Measurements from ENCODE around the gene CREB3L1. TPM values are rescaled to one million over a fixed set of nuclear protein-coding genes. Genes with fewer than 3 reads are reported as not detected.

Gene CREB3L1
- total RNA-seq, 4 donors from 2014 or later = 35.8 to 50.7 (median 41.6) TPM

GRCh38 chr11:46370253-46370652 lies 92.8 kb downstream of the CREB3L1 start:
- Histone ChIP-seq H3K4me1 (peaks cover 0 to 6% (median 5%) of the 10 kb centered on the region in 4 donors), H3K9me3 (no peaks in the 10 kb centered on the region), H3K27me3 (no peaks in the 10 kb centered on the region), H3K27ac (no peak overlapping the region), H3K4me3 (no peak overlapping the region), H3K36me3 (peaks cover 0 to 13% (median 5%) of the 10 kb centered on the region in 4 donors)
- WGBS, 2 donors (ENCODE audit: low coverage in 1 of 2) = 86 to 88% methylated on average over 4 to 13 of the region's 13 CpGs
- intact Hi-C loops (cut with DNase I; ENCODE audit: low total_unique reads) (no loop called here), in situ Hi-C loops (cut with MboI; ENCODE audit: low pct_ligation_motif_present in 1 of 4, low pct_unique_long_range_greater_than_20kb in 1 of 4, low sequenced_read_pairs in 3 of 4) (no loop called here)
- TF ChIP-seq, protein P1, sequence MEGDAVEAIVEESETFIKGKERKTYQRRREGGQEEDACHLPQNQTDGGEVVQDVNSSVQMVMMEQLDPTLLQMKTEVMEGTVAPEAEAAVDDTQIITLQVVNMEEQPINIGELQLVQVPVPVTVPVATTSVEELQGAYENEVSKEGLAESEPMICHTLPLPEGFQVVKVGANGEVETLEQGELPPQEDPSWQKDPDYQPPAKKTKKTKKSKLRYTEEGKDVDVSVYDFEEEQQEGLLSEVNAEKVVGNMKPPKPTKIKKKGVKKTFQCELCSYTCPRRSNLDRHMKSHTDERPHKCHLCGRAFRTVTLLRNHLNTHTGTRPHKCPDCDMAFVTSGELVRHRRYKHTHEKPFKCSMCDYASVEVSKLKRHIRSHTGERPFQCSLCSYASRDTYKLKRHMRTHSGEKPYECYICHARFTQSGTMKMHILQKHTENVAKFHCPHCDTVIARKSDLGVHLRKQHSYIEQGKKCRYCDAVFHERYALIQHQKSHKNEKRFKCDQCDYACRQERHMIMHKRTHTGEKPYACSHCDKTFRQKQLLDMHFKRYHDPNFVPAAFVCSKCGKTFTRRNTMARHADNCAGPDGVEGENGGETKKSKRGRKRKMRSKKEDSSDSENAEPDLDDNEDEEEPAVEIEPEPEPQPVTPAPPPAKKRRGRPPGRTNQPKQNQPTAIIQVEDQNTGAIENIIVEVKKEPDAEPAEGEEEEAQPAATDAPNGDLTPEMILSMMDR (IDR thresholded peaks at IDR 0.05) = no peak
- TF ChIP-seq POLR2A (IDR thresholded peaks at IDR 0.05) (no peak), EP300 (IDR thresholded peaks at IDR 0.05; ENCODE audit: low read depth) (no peak), POLR2AphosphoS5 (IDR thresholded peaks at IDR 0.05) (no peak)
- no peak for DNase-seq

Other genes with a start within 250 kb of the CREB3L1 start
- gene PHF21A, start 156.2 kb upstream of the CREB3L1 start, total RNA-seq = 10 to 100 TPM; 18.6 to 57.2 (median 40.2) TPM
- gene DGKZ, start 69.8 kb downstream of the CREB3L1 start, total RNA-seq = 100 to 1,000 TPM in 1 of 4 donors, 10 to 100 TPM in 3; 56.4 to 105 (median 67.7) TPM
- 100 to 1,000 TPM in 3 of 4 donors, 10 to 100 TPM in 1; 34.4 to 309 (median 180) TPM for gene MDK, start 104.0 kb downstream of the CREB3L1 start, total RNA-seq
- gene CHRM4, start 114.1 kb downstream of the CREB3L1 start, total RNA-seq = 1 to 10 TPM in 1 of 4 donors, under 1 TPM in 1, not detected in 2; 0.82 to 3.3 TPM

Measured in transverse colon (tissue), 4 donors.